GM11168 (cell line): Measurements from ENCODE around the gene CNOT3.
"Not testable (repeated sequence)": the region's sequence is repeated elsewhere in the genome, so short reads cannot be mapped to it uniquely, and the experiment has no call there.

Experiments
- in situ Hi-C: fragments of 300-500 bp; cut with MboI; formaldehyde crosslinking; loops from one replicate; pipeline ENCODE4 v1.12.0; 2022; ENCODE audit warnings: low sequenced_read_pairs; ENCODE audit not compliant: unreplicated experiment

The CNOT3 gene

DNA sequence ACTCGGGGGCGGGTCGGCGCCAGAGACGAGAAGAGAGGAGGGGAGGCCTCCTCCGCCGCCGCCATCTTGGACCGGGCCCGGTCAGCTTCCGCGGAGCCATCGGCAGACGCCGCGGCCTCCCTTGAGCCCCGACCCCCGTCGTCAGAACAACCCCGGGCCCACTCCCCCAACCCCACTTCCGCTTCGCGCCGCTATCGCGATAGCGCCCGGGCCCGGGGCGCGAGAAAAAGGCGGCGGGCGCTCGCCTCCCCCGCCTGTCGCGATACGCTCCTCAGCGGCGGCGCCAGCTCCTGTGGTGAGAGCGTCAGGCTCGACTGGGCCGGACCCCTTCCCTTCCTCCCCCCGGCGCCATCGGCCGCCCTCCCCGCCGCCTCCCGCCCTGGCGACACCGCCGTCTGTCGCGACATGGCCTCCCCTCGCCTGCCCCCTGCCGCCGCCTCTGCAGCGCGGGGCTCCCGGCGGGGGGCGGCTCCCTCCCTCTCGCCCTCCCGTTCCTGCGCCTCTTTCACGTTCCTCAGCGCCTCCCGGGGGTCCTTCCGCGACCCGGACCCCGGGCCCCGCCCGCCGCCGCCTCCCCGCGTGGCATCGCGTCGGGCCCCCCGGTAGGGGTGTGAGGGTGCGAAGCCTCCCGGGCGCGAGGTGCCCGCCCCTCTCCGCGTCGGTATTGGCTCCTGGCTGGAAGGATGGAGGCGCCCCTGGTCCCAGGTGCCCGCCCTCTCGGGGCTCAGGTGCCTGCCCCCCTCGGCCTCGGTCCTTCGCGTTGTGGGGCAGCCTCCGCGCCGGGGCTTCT, at the start of gene CNOT3:
CNOT3 (plus strand) TSS at position 64 of the 790 bp plus-strand sequence. CDS start 5,217 bp downstream, outside the sequence.
- in situ Hi-C loops: no loop called here

DNA sequence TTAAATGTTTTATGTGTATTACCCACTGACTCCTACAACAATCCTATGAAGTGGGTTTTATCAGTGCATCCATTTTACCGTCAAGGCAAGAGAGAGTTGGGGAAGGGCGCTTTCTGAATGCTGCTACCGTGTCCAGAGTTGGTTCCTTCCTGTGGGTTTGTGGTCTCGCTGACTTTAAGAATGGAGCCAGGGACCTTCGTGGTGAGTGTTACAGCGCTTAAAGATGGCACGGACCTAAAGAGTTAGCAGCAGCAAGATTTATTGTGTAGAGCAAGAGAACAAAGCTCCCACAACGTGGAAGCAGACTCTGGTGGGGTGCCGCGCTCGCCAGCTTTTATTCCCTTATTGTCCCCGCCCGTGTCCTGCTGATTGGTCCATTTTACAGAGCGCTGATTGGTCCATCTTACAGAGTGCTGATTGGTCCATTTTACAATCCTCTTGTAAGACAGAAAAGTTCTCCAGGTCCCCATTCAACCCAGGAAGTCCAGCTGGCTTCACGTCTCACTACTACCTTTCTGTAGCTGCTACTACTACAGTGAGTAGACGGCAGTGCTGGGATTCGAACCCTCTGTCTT, 43.0 kb upstream of the CNOT3 start:
- in situ Hi-C loops: no loop called here

DNA sequence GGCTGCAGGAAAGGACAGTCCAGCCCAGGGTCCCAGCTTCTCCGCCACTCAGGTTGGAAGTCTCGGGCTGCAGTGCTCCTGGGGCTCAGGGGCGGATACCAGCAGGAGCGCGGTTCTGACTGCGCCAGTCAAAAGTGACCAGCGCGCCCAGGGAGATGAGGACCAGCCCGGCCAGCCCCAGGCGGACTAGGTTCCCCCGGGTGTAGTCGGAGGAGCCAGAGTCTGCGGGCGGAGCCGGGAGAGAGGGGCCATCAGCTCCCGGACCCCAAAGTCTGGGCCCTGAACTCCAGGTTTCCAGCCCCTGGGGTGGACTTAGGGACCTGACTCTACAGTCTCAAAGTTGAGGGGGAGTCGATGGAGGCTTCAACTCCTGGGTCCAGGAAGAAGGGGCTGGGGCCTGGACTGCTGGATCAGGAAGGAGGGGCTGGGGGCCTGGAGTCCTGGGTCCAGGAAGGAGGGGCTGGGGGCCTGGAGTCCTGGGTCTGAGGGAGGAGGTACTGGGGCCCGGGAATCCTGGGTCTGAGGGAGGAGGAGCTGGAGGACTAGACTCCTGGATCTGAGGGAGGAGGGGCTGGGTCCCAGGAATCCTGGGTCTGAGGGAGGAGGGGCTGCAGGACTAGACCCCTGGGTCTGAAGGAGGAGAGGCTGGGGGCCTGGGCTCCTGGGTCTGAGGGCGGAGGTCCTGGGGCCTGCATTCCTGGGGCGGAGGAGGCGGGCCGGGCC, 42.3 kb upstream of the CNOT3 start:
- in situ Hi-C loops: no loop called here

DNA sequence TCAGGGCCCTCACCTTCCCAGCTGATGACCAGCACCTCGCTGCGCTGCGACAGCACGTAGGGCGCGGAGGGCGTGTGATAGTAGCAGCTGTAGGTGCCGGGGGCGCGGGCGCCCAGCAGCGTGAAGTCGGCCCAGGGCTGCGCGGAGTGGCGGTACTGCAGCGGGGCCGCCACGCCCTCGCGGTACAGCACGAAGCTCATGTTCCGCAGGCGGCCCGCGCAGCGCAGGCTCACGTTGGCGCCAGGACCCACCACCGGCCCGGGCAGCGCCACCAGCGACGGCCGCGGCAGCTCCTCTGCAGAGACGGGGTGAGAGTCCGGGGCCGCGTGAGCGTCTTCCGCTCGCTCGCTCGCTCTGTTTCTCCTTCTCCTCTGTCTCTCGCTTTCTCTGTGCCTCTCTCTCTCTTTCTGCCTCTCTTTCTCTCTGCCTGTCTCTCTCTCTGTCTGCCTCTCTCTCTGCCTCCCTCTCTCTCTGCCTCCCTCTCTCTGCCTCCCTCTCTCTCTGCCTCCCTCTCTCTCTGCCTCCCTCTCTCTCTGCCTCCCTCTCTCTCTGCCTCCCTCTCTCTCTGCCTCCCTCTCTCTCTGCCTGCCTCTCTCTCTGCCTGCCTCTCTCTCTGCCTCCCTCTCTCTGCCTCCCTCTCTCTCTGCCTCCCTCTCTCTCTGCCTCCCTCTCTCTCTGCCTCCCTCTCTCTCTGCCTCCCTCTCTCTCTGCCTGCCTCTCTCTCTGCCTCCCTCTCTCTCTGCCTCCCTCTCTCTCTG, 41.5 kb upstream of the CNOT3 start:
- in situ Hi-C loops: not testable (repeated sequence)

DNA sequence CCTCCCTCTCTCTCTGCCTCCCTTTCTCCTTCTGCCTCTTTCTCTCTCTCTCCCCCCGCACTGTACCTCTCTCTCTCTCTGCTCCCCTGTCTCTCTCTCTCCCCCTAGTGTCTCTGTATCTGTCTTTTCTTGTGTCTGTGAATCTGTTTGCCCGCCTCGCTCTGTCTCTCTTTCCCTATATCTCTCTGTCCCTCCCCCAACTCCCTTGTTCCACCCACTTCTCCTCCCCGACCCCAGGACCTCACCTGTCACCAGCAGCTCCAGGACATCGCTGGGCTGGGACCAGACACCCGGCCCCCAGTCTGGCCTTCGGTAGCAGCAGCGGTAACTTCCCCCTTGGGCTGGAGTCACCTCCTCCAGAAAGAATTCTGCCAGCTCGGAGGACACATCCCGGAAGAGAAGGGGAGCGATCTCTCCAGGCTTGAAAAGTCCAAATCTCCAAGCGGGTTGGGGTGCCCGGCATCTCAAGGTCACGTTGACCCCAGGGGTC, 40.9 kb upstream of the CNOT3 start:
- in situ Hi-C loops: no loop called here

GRCh38 chr19:54099190-54099902, 38.2 kb upstream of the CNOT3 start:
- in situ Hi-C loops: no loop called here

DNA sequence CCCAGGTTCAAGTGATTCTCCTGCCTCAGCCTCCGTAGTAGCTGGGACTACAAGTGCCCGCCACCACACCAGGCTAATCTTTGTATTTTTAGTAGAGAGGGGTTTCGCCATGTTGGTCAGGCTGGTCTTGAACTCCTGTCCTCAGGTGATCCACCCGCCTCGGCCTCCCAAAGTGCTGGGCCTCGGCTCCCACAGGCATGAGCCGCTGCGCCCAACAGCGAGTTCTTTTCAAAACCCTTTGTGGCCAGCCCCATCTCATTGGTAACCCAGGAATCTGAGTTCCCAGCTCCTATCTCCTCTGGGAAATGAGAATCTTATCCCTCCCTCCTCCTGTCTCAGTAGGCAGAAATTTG, 37.7 kb upstream of the CNOT3 start:
- in situ Hi-C loops: loop anchor here (25.0 kb wide), 1 partner anchor 2012 kb away; the partner anchor contains the start of gene ZNF787

DNA sequence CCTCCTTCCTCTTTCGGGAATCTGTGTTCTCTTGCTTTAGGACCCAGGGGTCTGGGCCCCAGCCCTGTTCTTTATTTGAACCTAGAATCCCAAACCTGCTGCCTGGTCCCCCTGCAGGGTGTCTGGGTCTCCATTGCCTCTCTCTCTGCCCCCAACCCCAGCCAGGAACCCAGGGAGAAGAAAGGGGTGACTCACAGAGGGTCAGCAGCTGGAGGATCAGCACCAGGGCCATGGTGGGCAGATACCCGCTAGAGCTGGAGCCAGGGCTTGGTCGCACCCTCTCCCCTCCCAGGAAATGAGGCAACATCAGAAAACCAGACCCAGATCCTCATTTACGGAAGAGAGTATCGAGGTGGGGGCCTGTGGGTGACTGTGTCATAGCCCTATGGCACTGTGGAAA, 37.0 kb upstream of the CNOT3 start, which contains the start of gene OSCAR:
OSCAR (minus strand) TSS at position 243 of the 400 bp plus-strand sequence; CDS start at position 232, 11 bp downstream.
- in situ Hi-C loops: loop anchor here (25.0 kb wide), 1 partner anchor 2012 kb away; the partner anchor contains the start of gene ZNF787

DNA sequence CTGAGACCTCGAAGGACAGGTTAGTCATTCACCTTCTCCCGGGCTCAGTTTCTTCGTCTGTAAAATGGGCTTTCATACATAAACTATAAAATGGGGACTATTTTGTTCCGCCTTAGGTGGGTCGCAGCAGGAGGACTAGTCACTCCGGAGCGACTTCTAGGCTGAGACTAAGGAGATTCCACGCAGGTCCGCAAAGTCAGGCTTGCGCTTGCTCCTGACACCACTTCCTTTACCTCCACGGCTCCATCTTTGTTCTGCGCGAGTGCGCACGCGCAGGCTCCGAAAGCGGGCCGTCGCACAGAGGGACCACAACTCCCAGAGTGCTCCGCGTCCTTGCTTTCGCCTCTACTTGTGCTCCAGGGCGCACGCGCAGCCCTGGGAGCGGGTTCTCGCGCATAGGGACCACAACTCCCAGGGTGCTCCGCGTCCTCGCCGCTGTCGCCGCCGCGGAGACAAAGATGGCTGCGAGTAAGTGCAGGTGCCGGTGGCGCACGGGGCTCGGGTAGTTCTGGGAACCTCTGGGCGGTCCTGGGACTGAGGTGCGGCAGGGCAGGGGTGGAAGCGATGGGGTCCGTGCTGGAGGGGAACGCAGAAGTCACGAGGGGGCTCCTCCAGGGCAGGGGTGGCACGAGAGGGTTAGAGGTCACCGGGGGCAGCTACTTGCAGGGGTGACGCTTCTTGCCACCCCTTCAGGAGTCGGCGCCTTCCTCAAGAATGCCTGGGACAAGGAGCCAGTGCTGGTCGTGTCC, 35.0 kb upstream of the CNOT3 start, which contains the start of gene NDUFA3:
NDUFA3 (plus strand) TSS at position 435 of the 749 bp plus-strand sequence; CDS start at position 459, 24 bp downstream.
- in situ Hi-C loops: loop anchor here (25.0 kb wide), 1 partner anchor 2010 kb away; the partner anchor contains the start of gene ZNF787

DNA sequence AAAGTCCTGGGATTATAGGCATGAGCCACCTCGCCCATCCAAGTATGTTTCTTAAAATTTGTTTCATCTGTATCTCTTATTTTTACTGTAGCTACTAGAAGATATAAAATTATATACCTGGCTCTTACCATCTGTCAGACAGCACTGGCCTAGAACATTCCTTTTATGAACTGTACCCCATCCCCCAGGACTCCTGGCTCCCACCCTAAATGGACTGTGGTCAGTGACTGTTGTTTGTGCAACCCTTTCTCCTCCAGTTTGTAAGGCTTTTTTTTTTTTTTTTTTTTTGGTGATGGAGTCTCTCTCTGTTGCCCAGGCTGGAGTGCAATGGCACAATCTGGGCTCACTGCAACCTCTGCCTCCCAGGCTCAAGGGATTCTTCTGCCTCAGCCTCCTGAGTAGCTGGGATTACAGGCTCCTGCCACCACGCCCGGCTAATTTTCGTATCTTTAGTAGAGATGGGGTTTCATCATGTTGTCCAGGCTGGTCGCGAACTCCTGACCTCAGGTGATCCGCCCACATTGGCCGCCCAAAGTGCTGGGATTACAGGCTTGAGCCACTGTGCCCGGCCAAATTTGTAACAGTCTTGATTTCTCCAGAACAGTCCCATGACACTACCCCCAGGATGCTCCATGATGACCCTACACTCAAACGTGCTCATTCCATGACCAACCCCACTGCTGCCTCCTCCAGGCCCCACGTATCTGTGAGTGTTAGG, 32.4 kb upstream of the CNOT3 start:
- in situ Hi-C loops: loop anchor here (25.0 kb wide), 1 partner anchor 2007 kb away; the partner anchor contains the start of gene ZNF787

DNA sequence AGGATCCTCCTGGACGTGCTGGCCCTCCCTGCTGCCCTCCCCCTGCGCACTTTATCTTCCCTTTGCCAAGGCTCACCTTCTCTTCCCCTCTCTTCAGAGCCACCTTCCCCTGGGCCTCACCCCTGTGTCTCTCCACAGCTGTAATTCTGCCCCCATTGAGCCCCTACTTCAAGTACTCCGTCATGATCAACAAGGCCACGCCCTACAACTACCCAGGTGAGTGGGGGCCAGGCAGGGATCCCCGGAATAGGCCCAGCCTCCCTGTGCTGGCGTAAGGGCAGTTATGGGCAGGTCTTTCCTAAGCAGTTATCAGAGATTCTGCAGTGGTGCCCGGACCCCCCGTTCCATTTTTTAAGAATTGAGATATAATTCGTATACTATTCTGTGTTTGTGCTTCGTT, 31.8 kb upstream of the CNOT3 start:
- in situ Hi-C loops: loop anchor here (25.0 kb wide), 1 partner anchor 2007 kb away; the partner anchor contains the start of gene ZNF787

DNA sequence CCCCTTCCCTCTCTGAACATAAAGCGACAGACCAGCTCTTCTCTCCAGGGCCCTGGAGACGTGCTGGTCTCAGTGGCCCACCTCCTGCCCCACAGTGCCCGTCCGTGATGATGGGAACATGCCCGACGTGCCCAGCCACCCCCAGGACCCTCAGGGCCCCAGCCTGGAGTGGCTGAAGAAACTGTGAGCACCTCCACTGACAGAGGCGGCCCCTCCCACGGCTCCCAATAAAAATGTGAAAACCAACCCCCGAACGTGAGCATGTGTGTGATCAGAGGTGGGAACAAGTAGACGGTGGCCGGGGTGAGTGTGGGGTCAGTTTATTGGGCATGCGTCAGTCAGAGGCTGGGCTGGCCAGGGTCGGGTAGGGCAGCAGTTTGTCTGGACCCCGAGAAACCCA, 30.8 kb upstream of the CNOT3 start:
- in situ Hi-C loops: loop anchor here (25.0 kb wide), 1 partner anchor 2006 kb away; the partner anchor contains the start of gene ZNF787

- in situ Hi-C loops: loop anchor here (25.0 kb wide), 1 partner anchor 2004 kb away; the partner anchor contains the start of gene ZNF787
Observed at GRCh38 chr19:54107876-54108490, 29.6 kb upstream of the CNOT3 start.

- in situ Hi-C loops: loop anchor here (25.0 kb wide), 1 partner anchor 2004 kb away; the partner anchor contains the start of gene ZNF787
Observed at GRCh38 chr19:54108496-54108895, 29.1 kb upstream of the CNOT3 start.

GRCh38 chr19:54109651-54110050, 27.9 kb upstream of the CNOT3 start:
- in situ Hi-C loops: loop anchor here (25.0 kb wide), 1 partner anchor 2003 kb away; the partner anchor contains the start of gene ZNF787

DNA sequence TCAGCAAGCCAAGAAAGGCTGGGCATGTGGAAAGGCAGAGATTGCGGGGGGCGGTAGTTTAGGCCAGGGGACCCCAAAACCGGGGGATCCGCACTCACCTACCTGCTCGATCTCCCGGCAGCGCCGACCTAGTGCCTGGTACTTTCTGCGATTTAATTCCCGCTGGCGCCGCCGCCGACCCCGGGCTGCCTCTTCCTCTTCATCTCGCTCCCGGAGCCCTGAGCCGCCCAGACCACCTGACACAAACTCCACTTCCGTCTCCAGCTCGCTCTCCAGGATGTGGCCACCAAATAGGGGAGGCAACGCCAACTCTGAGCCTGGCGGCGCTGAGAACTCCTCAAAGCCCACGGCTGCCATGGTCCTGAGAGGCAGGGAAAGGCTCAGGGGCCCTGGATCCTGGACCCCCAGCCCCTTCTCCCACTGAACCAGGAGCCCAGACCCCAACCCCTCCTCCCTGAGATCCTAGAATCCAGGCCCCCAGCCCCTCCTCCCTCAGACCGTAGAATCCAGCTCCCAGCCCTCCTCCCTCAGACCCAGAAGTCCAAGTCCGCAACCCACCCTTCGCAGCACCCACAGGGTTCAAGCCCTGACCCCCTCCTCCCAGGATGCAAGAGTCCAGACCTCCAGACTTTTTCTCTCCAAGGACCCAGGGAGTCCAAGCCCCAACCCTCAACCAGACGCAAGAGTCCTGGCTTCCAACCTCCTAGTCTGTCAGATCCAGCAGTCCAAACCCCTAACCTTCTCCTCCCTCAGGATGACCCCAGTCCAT, 23.0 kb upstream of the CNOT3 start:
- in situ Hi-C loops: loop anchor here (25.0 kb wide), 1 partner anchor 1998 kb away; the partner anchor contains the start of gene ZNF787
